ENCODE results near the gene HS3ST3B1. TPM values are rescaled to one million over a fixed set of nuclear protein-coding genes. Genes with fewer than 3 reads are reported as not detected.

The HS3ST3B1 gene
- total RNA-seq, 4 donors from 2014 or later, result 1.5 to 5.3 (median 3.1) TPM; not detected in 1

GRCh38 chr17:14276535-14277250, 24.2 kb upstream of the HS3ST3B1 start:
- no peak for DNase-seq
- no peaks in the 10 kb centered on the region for H3K4me1 ChIP-seq
- no peaks in the 10 kb centered on the region for H3K27me3 ChIP-seq
- H3K36me3 ChIP-seq, result no peaks in the 10 kb centered on the region
- no peak overlapping the region for H3K4me3 ChIP-seq
- intact Hi-C loops (cut with DNase I; ENCODE audit: low total_unique reads), result no loop called here
- TF ChIP-seq, protein P1, sequence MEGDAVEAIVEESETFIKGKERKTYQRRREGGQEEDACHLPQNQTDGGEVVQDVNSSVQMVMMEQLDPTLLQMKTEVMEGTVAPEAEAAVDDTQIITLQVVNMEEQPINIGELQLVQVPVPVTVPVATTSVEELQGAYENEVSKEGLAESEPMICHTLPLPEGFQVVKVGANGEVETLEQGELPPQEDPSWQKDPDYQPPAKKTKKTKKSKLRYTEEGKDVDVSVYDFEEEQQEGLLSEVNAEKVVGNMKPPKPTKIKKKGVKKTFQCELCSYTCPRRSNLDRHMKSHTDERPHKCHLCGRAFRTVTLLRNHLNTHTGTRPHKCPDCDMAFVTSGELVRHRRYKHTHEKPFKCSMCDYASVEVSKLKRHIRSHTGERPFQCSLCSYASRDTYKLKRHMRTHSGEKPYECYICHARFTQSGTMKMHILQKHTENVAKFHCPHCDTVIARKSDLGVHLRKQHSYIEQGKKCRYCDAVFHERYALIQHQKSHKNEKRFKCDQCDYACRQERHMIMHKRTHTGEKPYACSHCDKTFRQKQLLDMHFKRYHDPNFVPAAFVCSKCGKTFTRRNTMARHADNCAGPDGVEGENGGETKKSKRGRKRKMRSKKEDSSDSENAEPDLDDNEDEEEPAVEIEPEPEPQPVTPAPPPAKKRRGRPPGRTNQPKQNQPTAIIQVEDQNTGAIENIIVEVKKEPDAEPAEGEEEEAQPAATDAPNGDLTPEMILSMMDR (IDR thresholded peaks at IDR 0.05), result no peak
- TF ChIP-seq POLR2A (IDR thresholded peaks at IDR 0.05), result no peak
- H3K27ac ChIP-seq, result no peak overlapping the region
- H3K9me3 ChIP-seq, result no peaks in the 10 kb centered on the region

GRCh38 chr17:14281530-14281929, 19.4 kb upstream of the HS3ST3B1 start:
- H3K27me3 ChIP-seq, result no peaks in the 10 kb centered on the region
- no peaks in the 10 kb centered on the region for H3K9me3 ChIP-seq
- TF ChIP-seq, protein P1 (IDR thresholded peaks at IDR 0.05), result no peak
- no peak for TF ChIP-seq POLR2A (IDR thresholded peaks at IDR 0.05)
- DNase-seq, result no peak
- H3K27ac ChIP-seq, result no peak overlapping the region
- intact Hi-C loops (cut with DNase I; ENCODE audit: low total_unique reads), result no loop called here
- no peaks in the 10 kb centered on the region for H3K36me3 ChIP-seq
- no peak overlapping the region for H3K4me3 ChIP-seq
- no peaks in the 10 kb centered on the region for H3K4me1 ChIP-seq

DNA sequence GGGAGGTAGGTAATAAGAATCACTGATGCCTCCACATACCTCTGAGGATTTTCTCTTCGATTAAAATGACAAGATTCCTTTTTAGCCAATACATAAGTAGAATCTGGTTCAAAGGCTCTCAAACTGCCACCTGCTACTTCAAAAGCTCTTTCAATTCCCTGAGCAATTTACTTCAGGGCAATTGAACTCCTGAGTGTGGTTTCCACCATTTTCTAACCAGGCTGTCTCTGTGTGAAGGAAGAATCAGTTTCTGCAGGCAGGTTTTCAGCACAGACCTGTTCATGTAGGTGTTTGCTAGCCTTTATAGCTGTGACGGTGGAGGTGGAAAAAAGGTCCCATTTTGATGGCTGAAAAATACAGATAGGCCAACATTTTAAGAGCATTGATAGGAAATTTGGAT, 18.2 kb upstream of the HS3ST3B1 start:
- H3K27ac ChIP-seq, result no peak overlapping the region
- no peaks in the 10 kb centered on the region for H3K36me3 ChIP-seq
- DNase-seq, result no peak
- no peaks in the 10 kb centered on the region for H3K9me3 ChIP-seq
- intact Hi-C loops (cut with DNase I; ENCODE audit: low total_unique reads), result no loop called here
- H3K4me3 ChIP-seq, result no peak overlapping the region
- no peaks in the 10 kb centered on the region for H3K4me1 ChIP-seq
- no peaks in the 10 kb centered on the region for H3K27me3 ChIP-seq
- TF ChIP-seq, protein P1 (IDR thresholded peaks at IDR 0.05), result no peak
- no peak for TF ChIP-seq POLR2A (IDR thresholded peaks at IDR 0.05)

DNA sequence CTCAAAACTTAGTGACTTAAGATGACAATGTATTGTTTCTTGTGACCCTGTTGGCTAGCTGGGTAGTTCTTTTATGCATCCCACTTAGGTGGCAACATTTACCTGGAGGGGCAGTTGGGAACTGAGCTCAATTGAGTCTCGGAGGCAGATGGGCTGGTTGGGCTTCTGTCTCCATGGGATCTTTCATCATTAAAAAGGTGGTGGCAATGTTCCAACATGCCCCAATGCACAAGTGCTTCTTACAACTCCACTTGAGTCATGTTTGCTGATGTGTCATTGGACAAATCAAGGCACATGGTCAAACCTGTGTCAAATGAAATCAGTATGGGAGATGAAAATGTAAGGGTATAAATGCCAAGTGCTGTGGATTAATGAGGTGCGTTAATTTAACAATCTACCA, 11.7 kb upstream of the HS3ST3B1 start:
- Histone ChIP-seq H3K27me3 (peaks cover 0 to 13% of the 10 kb centered on the region in 2 donors), H3K9me3 (no peaks in the 10 kb centered on the region), H3K36me3 (no peaks in the 10 kb centered on the region), H3K4me3 (no peak overlapping the region), H3K4me1 (no peaks in the 10 kb centered on the region), H3K27ac (no peak overlapping the region)
- intact Hi-C loops (cut with DNase I; ENCODE audit: low total_unique reads), result no loop called here
- DNase-seq, result no peak
- TF ChIP-seq, protein P1 (IDR thresholded peaks at IDR 0.05), result no peak
- no peak for TF ChIP-seq POLR2A (IDR thresholded peaks at IDR 0.05)

DNA sequence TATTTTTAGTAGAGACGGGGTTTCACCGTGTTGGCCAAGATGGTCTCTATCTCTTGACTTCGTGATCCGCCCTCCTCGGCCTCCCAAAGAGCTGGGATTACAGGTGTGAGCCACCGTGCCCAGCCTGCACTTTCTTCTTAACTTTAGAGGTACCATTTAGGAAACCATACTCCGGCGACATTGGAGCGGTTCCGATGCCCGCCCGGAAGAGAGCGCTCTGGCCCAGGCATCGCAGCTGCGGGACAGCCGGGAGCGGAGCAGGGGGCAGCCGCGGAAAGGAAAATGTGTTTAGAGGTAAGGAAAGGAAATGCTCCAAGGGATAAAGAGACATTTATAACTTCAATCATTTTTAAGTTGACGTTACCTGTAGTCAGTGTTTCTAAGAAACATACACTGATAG, 6.0 kb upstream of the HS3ST3B1 start:
- TF ChIP-seq, protein P1 (IDR thresholded peaks at IDR 0.05), result no peak
- TF ChIP-seq POLR2A (IDR thresholded peaks at IDR 0.05), result no peak
- no peak for DNase-seq
- H3K4me3 ChIP-seq, result no peak overlapping the region
- no peaks in the 10 kb centered on the region for H3K4me1 ChIP-seq
- H3K36me3 ChIP-seq, result no peaks in the 10 kb centered on the region
- peaks cover 6 to 59% of the 10 kb centered on the region in 2 donors for H3K27me3 ChIP-seq
- H3K9me3 ChIP-seq, result no peaks in the 10 kb centered on the region
- intact Hi-C loops (cut with DNase I; ENCODE audit: low total_unique reads), result no loop called here
- H3K27ac ChIP-seq, result no peak overlapping the region
